ENCODE results near the gene RPL29. TPM values are rescaled to one million over a fixed set of nuclear protein-coding genes. Genes with fewer than 3 reads are reported as not detected.

Gene RPL29
- total and polyA plus RNA-seq, 2 of the 4 experiments (the other 2 are of a cell fraction) = 2,081 to 2,126 TPM

GRCh38 chr3:51978143-51978502 lies 17.6 kb downstream of the RPL29 start:
- no peak overlapping the region for H4K8ac ChIP-seq (ENCODE audit: low read depth in 2 of 2, low read length in 2 of 2)
- no peak overlapping the region for H3K56ac ChIP-seq (ENCODE audit: extremely low read depth, insufficient read depth, low read length)
- no peak overlapping the region for H2AK5ac ChIP-seq (ENCODE audit: low read depth, low read length)
- H3K4me2 ChIP-seq (ENCODE audit: low read depth, low read length) = no peak overlapping the region
- ATAC-seq (ENCODE audit: low read depth) = no peak
- no peak overlapping the region for H2BK5ac ChIP-seq (ENCODE audit: low read depth, low read length, poor library complexity, severe bottlenecking)
- H4K5ac ChIP-seq (ENCODE audit: low read depth, low read length) = no peak overlapping the region
- TF ChIP-seq RFX5 (IDR thresholded peaks at IDR 0.05; ENCODE audit: low read depth, low read length) (no peak), FOS (IDR thresholded peaks at IDR 0.05; ENCODE audit: low read depth, low read length) (no peak), POLR2A (IDR thresholded peaks at IDR 0.05; ENCODE audit: low read depth, low read length) (no peak), CTCF (conservative IDR thresholded peaks at IDR 0.05; ENCODE audit: low read depth, low read length) (no peak), MAFK (IDR thresholded peaks at IDR 0.05; ENCODE audit: low read depth, low read length) (no peak), BHLHE40 (IDR thresholded peaks at IDR 0.05; ENCODE audit: low read depth, low read length) (no peak), MXI1 (IDR thresholded peaks at IDR 0.05; ENCODE audit: borderline replicate concordance, low read depth, low read length) (no peak), RCOR1 (IDR thresholded peaks at IDR 0.05; ENCODE audit: insufficient replicate concordance, low read length) (no peak)
- peaks cover 7% of the 10 kb centered on the region for H4K20me1 ChIP-seq (ENCODE audit: insufficient read depth, low read length)
- peaks cover 10 to 45% of the 10 kb centered on the region in 2 experiments; a peak in 3 of 4 replicates for H3K79me1 ChIP-seq (ENCODE audit: low read depth in 1 of 2, low read length in 2 of 2)
- H3K4me1 ChIP-seq (ENCODE audit: control insufficient read depth, insufficient read depth, low read length) = peaks cover 17% of the 10 kb centered on the region
- intact Hi-C loops (cut with micrococcal nuclease) = no loop called here
- peaks cover 12% of the 10 kb centered on the region for H3K9me1 ChIP-seq (ENCODE audit: insufficient read depth, low read length)
- no TSS peak for BruUV-seq (replicated peaks)
- H3K27me3 ChIP-seq (ENCODE audit: control insufficient read depth, insufficient read depth, low read length) = no peaks in the 10 kb centered on the region
- H3K14ac ChIP-seq (replicated peaks; ENCODE audit: low read depth, low read length) = no peak overlapping the region
- no peak overlapping the region for H3K27ac ChIP-seq (ENCODE audit: insufficient read depth, low read length)
- H3K18ac ChIP-seq (ENCODE audit: low read depth, low read length) = no peak overlapping the region
- H2BK120ac ChIP-seq (ENCODE audit: low read depth, low read length) = no peak overlapping the region
- CTCF ChIA-PET = no interaction called here
- dilution Hi-C loops (cut with HindIII; ENCODE audit: low sequenced_read_pairs, unreplicated experiment) = no loop called here
- no peak overlapping the region for H2BK20ac ChIP-seq (ENCODE audit: low read depth, low read length)
- H3K4me3 ChIP-seq (ENCODE audit: insufficient read depth, low read depth, low read length) = no peak overlapping the region
- POLR2A ChIA-PET (ENCODE audit: unreplicated experiment) = no interaction called here
- H3K36me3 ChIP-seq (ENCODE audit: control insufficient read depth, insufficient read depth, low read length) = no peaks in the 10 kb centered on the region
- no peak overlapping the region for H3K4ac ChIP-seq (ENCODE audit: low read depth, low read length)
- in situ Hi-C loops (cut with MboI; ENCODE audit: low sequenced_read_pairs) = no loop called here
- no peaks in the 10 kb centered on the region for H3K9me3 ChIP-seq (ENCODE audit: control insufficient read depth, insufficient read depth, low read length)
- no peak for DNase-seq
- H2AFZ ChIP-seq (replicated peaks; ENCODE audit: low read length, poor library complexity) = no peak overlapping the region
- no peak overlapping the region for H3K9ac ChIP-seq (ENCODE audit: low read depth, low read length)
- H2AK9ac ChIP-seq (replicated peaks; ENCODE audit: low read depth, low read length, poor library complexity) = no peak overlapping the region
- H2BK15ac ChIP-seq (ENCODE audit: low read depth, low read length) = no peak overlapping the region
- no peak overlapping the region for H3K23ac ChIP-seq (ENCODE audit: low read depth, low read length)
- H4K91ac ChIP-seq (ENCODE audit: insufficient read depth, low read depth, low read length) = no peak overlapping the region
- 100% methylated on average over 1 of the region's 4 CpGs; no CpG with 5 or more reads in 1 of the 2 experiments for WGBS, 2 experiments (ENCODE audit: extremely low coverage in 2 of 2, insufficient read length in 1 of 2)

All from IMR-90 (cell line).